Measurements from ENCODE around the gene ITPK1. TPM values are rescaled to one million over a fixed set of nuclear protein-coding genes. Genes with fewer than 3 reads are reported as not detected.

ITPK1 gene
- total RNA-seq, 4 donors from 2014 or later = 43.9 to 56.1 (median 44.5) TPM

DNA sequence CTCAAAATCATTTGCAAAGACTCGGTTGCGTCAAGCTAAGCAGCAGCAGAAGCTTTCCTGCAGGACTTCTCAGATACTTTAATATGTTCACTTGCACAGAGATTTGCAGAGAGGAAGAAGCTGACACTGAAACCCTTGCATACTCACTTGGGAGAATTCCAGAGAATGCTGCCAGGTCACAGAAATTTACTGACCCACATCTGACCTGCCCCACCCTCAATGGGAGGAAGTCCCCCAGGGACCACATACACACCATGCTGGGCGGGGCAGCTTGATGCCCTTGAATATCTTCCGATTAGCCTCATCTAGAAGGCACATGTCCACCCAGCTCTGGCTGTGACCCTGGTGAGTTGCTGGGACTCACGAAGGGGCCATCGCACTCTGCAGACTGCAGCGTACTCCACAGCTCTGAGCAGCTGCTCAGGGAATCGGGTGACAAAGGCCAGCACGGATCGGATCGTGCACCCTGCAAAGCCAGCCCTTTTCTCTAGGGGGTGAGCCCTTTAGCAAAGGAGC is 83.2 kb downstream of the ITPK1 start:
- Histone ChIP-seq H3K4me1 (peaks cover 10 to 68% of the 10 kb centered on the region in 2 donors), H3K27ac (peak overlapping the region in 1 of 3 donors; percentile 61), H3K27me3 (no peaks in the 10 kb centered on the region), H3K4me3 (replicated peaks in 1 of 3) (no peak overlapping the region), H3K9me3 (no peaks in the 10 kb centered on the region), H3K36me3 (no peaks in the 10 kb centered on the region)
- no peak for TF ChIP-seq POLR2A (IDR thresholded peaks at IDR 0.05)
- TF ChIP-seq, protein P1, sequence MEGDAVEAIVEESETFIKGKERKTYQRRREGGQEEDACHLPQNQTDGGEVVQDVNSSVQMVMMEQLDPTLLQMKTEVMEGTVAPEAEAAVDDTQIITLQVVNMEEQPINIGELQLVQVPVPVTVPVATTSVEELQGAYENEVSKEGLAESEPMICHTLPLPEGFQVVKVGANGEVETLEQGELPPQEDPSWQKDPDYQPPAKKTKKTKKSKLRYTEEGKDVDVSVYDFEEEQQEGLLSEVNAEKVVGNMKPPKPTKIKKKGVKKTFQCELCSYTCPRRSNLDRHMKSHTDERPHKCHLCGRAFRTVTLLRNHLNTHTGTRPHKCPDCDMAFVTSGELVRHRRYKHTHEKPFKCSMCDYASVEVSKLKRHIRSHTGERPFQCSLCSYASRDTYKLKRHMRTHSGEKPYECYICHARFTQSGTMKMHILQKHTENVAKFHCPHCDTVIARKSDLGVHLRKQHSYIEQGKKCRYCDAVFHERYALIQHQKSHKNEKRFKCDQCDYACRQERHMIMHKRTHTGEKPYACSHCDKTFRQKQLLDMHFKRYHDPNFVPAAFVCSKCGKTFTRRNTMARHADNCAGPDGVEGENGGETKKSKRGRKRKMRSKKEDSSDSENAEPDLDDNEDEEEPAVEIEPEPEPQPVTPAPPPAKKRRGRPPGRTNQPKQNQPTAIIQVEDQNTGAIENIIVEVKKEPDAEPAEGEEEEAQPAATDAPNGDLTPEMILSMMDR (IDR thresholded peaks at IDR 0.05) = no peak
- WGBS, 2 donors = 82 to 87% methylated on average over 9 to 10 of the region's 11 CpGs
- intact Hi-C loops (cut with DNase I) = no loop called here
- DNase-seq = no peak

DNA sequence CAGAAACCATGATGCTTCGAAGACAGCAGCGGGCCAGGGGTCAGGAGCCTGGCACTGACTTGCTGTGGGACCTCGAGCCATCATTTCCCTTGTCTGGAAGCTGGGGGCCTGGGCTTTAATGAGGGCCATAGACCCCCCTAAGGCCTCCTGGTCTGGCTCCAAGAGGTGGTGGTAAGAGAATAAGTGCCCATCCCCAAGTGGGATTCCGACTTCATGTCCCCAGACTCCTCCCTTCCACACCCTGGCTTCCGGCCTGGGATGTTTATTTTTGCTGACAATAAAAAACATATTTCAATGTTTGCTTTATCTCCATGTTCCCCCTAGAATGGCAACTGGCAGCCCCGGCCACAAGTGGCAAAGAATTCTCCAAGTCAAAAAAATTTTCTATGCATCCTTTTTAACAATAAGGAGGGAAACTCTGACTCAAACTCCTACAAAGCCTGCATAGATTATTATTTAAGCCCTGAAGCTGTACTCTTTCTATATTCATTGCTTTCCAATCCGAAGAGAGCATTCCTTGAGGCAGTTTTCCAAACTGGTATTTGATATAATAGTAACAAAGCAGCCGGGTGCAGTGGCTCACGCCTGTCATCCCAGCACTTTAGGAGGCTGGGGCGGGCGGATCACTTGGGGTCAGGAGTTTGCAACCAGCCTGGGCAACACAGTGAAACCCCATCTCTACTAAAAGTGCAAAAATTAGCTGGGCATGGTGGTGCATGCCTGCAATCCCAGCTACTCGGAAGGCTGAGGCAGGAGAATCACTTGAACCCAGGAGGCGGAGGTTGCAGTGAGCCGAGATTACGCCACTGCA is 84.0 kb downstream of the ITPK1 start:
- TF ChIP-seq POLR2A (IDR thresholded peaks at IDR 0.05) = no peak
- TF ChIP-seq, protein P1 (IDR thresholded peaks at IDR 0.05) = no peak
- intact Hi-C loops (cut with DNase I) = no loop called here
- H3K4me1 ChIP-seq = peaks cover 10 to 72% of the 10 kb centered on the region in 2 donors
- no peaks in the 10 kb centered on the region for H3K27me3 ChIP-seq
- no peaks in the 10 kb centered on the region for H3K36me3 ChIP-seq
- no peak overlapping the region for H3K27ac ChIP-seq
- 91% methylated on average over 15 of the region's 15 CpGs for WGBS, 2 donors
- H3K4me3 ChIP-seq (replicated peaks in 1 of 3) = no peak overlapping the region
- no peak for DNase-seq
- no peaks in the 10 kb centered on the region for H3K9me3 ChIP-seq

DNA sequence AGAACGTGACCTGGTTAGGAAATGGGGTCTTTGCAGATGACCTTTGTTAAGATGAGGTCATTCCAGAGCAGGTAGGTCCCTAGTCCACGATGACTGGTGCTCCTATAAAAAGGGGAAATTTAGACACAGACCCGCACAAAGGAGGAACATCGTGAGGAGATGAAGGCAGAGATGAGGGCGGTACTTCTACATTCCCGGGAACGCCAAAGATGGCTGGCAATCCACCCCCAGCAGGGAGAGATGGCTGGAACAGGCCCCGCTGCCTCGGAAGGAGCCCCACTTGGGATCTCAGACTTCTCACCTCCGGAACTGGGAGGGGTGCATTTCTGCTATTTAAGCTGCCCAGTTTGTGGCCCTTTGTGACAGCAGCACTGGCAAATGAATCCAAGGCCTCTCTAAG is 85.0 kb downstream of the ITPK1 start:
- H3K4me3 ChIP-seq (replicated peaks in 1 of 3) = no peak overlapping the region
- H3K27me3 ChIP-seq = no peaks in the 10 kb centered on the region
- no peaks in the 10 kb centered on the region for H3K9me3 ChIP-seq
- H3K4me1 ChIP-seq = peaks cover 10 to 67% of the 10 kb centered on the region in 2 donors
- DNase-seq = no peak
- no peak overlapping the region for H3K27ac ChIP-seq
- TF ChIP-seq POLR2A (IDR thresholded peaks at IDR 0.05) = no peak
- TF ChIP-seq, protein P1 (IDR thresholded peaks at IDR 0.05) = no peak
- H3K36me3 ChIP-seq = no peaks in the 10 kb centered on the region
- intact Hi-C loops (cut with DNase I) = no loop called here
- WGBS, 2 donors = 92 to 96% methylated on average over 10 of the region's 10 CpGs

GRCh38 chr14:93029911-93030508 is 85.7 kb downstream of the ITPK1 start:
- TF ChIP-seq, protein P1 (IDR thresholded peaks at IDR 0.05) = no peak
- no peak for TF ChIP-seq POLR2A (IDR thresholded peaks at IDR 0.05)
- Histone ChIP-seq H3K27ac (no peak overlapping the region), H3K4me3 (replicated peaks in 1 of 3) (no peak overlapping the region), H3K4me1 (peaks cover 10 to 64% of the 10 kb centered on the region in 2 donors), H3K9me3 (no peaks in the 10 kb centered on the region), H3K27me3 (no peaks in the 10 kb centered on the region), H3K36me3 (no peaks in the 10 kb centered on the region)
- 98 to 100% methylated on average over 7 to 8 of the region's 8 CpGs for WGBS, 2 donors
- intact Hi-C loops (cut with DNase I) = no loop called here
- DNase-seq = no peak

DNA sequence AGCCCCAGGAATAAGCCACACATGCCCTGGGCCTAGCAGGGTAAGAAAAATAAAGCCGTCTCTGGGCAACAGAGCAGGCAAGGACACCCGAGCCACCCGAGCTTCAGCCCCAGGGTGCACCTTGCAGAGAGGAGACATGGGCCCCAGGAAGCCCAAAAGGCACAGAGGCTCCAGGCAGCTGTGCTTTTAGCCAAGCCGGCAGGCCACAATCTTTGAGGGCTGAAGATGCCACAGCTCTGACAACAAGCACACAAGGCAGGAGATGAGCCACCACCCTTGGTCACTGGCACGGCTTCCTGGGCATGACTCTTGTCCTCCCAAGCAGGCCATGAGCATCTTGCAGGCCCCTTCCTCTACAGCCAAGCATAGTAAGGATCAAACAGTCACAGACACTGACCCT is 86.3 kb downstream of the ITPK1 start:
- H3K9me3 ChIP-seq = no peaks in the 10 kb centered on the region
- intact Hi-C loops (cut with DNase I) = no loop called here
- no peaks in the 10 kb centered on the region for H3K27me3 ChIP-seq
- TF ChIP-seq, protein P1 (IDR thresholded peaks at IDR 0.05) = no peak
- no peak for TF ChIP-seq POLR2A (IDR thresholded peaks at IDR 0.05)
- peak overlapping the region in 2 of 3 donors; percentile 64 to 85 for H3K27ac ChIP-seq
- H3K4me1 ChIP-seq = peaks cover 10 to 58% of the 10 kb centered on the region in 2 donors
- WGBS, 2 donors = 93 to 100% methylated on average over 5 of the region's 5 CpGs
- no peak overlapping the region for H3K4me3 ChIP-seq (replicated peaks in 1 of 3)
- H3K36me3 ChIP-seq = no peaks in the 10 kb centered on the region
- no peak for DNase-seq

Data from thyroid gland (tissue), 4 donors.